Fibroblast of lung (primary cell): ENCODE data around the gene PPFIA2. TPM values are rescaled to one million over a fixed set of nuclear protein-coding genes. Genes with fewer than 3 reads are reported as not detected.

Experiments
- DNase-seq, 2 donors: peaks; one replicate each; pipeline versions ENCODE4 v3.0.0 to v3.0.0-alpha.2; 2010; ENCODE audit warnings: low read depth in 2 of 2
- H2AFZ ChIP-seq: 2 replicates; pipeline ENCODE4 v1.5.1; 2012; ENCODE audit warnings: low read length, control low read depth, inconsistent platforms
- H3K27ac ChIP-seq: 2 replicates; pipeline ENCODE4 v1.5.1; 2011; ENCODE audit warnings: low read length, control low read depth; ENCODE audit not compliant: insufficient read depth
- H3K27me3 ChIP-seq: 2 replicates; pipeline ENCODE4 v1.5.1; 2011; ENCODE audit warnings: mild to moderate bottlenecking, low read length; ENCODE audit not compliant: control insufficient read depth, insufficient read depth
- H3K36me3 ChIP-seq: 2 replicates; pipeline ENCODE4 v1.5.1; 2011; ENCODE audit warnings: low read length; ENCODE audit not compliant: control insufficient read depth, insufficient read depth
- H3K4me1 ChIP-seq: 2 replicates; pipeline ENCODE4 v1.5.1; 2011; ENCODE audit warnings: low read length; ENCODE audit not compliant: control insufficient read depth, insufficient read depth; ENCODE audit errors: extremely low read depth
- H3K4me2 ChIP-seq: 2 replicates; pipeline ENCODE4 v1.5.1; 2011; ENCODE audit warnings: low read length, control low read depth; ENCODE audit not compliant: insufficient read depth; ENCODE audit errors: extremely low read depth
- H3K4me3 ChIP-seq, 4 experiments: fragments of 200-600 bp in 1 of 4; sonication (generic) in 1 of 4; replicated peaks in 1 of 4; 2 replicates each; pipeline ENCODE4 v1.5.1; 2011 to 2016; ENCODE audit warnings: low read length in 4 of 4, low read depth in 3 of 4, mild to moderate bottlenecking in 3 of 4, control low read depth in 2 of 4, inconsistent platforms in 1 of 4, mixed read lengths in 1 of 4; ENCODE audit not compliant: insufficient read depth in 1 of 4; ENCODE audit errors: control extremely low read depth in 1 of 4
- H3K79me2 ChIP-seq: 2 replicates; pipeline ENCODE4 v1.5.1; 2012; ENCODE audit warnings: mild to moderate bottlenecking, low read length, inconsistent platforms; ENCODE audit not compliant: control insufficient read depth, insufficient read depth
- H3K9ac ChIP-seq: 2 replicates; pipeline ENCODE4 v1.5.1; 2011; ENCODE audit warnings: mild to moderate bottlenecking, low read length, control low read depth; ENCODE audit not compliant: insufficient read depth
- H3K9me3 ChIP-seq: 2 replicates; pipeline ENCODE4 v1.5.1; 2012; ENCODE audit warnings: low read depth, low read length; ENCODE audit not compliant: control insufficient read depth, insufficient read depth
- H4K20me1 ChIP-seq: 2 replicates; pipeline ENCODE4 v1.5.1; 2011; ENCODE audit warnings: low read length; ENCODE audit not compliant: control insufficient read depth, insufficient read depth; ENCODE audit errors: extremely low read depth
- EZH2 ChIP-seq: IDR thresholded peaks from 2 replicates; pipeline ENCODE4 v1.5.1; 2012; ENCODE audit warnings: low read length, control low read depth, mild to moderate bottlenecking; ENCODE audit errors: missing control alignments
- polyA plus RNA-seq, 2 donors: library from polyadenylated mRNA; depleted of rRNA in 1 of 2; stranded (reverse) in 1 of 2; unstranded in 1 of 2; fragments of >200 nt; gene quantifications; 2 replicates each; pipeline ENCODE4 v1.2.1, GENCODE V29; 2011 to 2012; ENCODE audit warnings: missing spikeins in 1 of 2
- total RNA-seq: library from RNA; depleted of rRNA; stranded (reverse); fragments of >200 nt; gene quantifications from 2 replicates; pipeline ENCODE4 v1.2.1, GENCODE V29; 2014
- TF ChIP-seq, protein P1 (sequence below), 2 donors: IDR thresholded peaks in 1 of 2; conservative IDR thresholded peaks in 1 of 2; 1 replicate in 1 of 2; 2 replicates in 1 of 2; pipeline ENCODE4 v1.5.1; 2011 to 2012; ENCODE audit warnings: low read length in 2 of 2, control low read depth in 1 of 2, inconsistent platforms in 1 of 2, low read depth in 1 of 2, mild to moderate bottlenecking in 1 of 2

PPFIA2 gene
- total and polyA plus RNA-seq, 2 donors (not counting 1 experiment from before 2014, with no cell fraction given): 0.54 to 2.1 TPM

DNA sequence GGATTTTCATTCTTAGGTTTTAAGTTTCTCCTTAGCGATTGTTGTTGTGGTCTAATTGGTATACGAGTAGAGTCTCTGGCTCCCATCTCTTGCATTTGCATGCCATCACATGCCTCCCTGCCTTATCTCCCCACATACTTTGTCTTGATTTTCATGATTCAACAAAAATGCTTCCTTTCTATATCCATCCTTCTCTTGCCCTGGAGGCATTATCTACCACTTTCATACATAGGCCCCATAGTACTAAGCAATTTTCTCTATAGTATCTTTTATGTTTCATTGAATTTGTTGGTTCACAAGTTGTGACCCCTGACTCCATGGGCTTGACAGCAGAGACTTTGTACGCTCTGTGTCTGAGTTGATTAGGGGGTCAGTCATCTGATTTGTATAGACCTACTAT is 455.2 kb downstream of the PPFIA2 start:
- Histone ChIP-seq H2AFZ (no peak overlapping the region), H3K4me1 (no peaks in the 10 kb centered on the region), H3K9me3 (no peaks in the 10 kb centered on the region), H4K20me1 (no peaks in the 10 kb centered on the region), H3K4me3 (no peak overlapping the region), H3K27me3 (no peaks in the 10 kb centered on the region), H3K36me3 (no peaks in the 10 kb centered on the region), H3K4me2 (no peak overlapping the region), H3K79me2 (no peaks in the 10 kb centered on the region), H3K27ac (no peak overlapping the region), H3K9ac (no peak overlapping the region)
- DNase-seq: no peak
- no peak for TF ChIP-seq EZH2
- TF ChIP-seq, protein P1, sequence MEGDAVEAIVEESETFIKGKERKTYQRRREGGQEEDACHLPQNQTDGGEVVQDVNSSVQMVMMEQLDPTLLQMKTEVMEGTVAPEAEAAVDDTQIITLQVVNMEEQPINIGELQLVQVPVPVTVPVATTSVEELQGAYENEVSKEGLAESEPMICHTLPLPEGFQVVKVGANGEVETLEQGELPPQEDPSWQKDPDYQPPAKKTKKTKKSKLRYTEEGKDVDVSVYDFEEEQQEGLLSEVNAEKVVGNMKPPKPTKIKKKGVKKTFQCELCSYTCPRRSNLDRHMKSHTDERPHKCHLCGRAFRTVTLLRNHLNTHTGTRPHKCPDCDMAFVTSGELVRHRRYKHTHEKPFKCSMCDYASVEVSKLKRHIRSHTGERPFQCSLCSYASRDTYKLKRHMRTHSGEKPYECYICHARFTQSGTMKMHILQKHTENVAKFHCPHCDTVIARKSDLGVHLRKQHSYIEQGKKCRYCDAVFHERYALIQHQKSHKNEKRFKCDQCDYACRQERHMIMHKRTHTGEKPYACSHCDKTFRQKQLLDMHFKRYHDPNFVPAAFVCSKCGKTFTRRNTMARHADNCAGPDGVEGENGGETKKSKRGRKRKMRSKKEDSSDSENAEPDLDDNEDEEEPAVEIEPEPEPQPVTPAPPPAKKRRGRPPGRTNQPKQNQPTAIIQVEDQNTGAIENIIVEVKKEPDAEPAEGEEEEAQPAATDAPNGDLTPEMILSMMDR (conservative IDR thresholded peaks at IDR 0.05 in 1 of 2, IDR thresholded peaks at IDR 0.05 in 1 of 2; ENCODE audit: low read depth in 1 of 2, low read length in 2 of 2): no peak

DNA sequence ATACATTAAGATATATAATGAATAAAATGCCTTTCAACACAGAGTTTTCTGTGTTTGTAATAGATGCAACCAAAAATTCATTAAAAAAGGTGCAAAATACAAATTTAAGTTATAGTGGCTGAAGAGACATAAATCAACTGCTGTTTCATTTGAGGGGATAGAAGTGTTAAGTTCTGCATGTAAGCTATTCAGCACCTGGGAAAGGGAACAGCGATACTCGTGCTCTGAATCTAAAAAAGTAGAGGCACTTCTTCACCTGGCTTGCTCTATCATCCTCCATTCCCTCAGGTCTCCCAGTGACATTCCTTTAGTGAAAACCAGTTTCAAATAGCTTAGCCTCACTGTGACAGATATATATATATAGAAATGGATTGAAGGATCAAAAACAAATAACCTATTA is 458.7 kb downstream of the PPFIA2 start:
- Histone ChIP-seq H3K36me3 (no peaks in the 10 kb centered on the region), H3K4me2 (no peak overlapping the region), H4K20me1 (no peaks in the 10 kb centered on the region), H3K9ac (no peak overlapping the region), H2AFZ (no peak overlapping the region), H3K4me1 (no peaks in the 10 kb centered on the region), H3K27ac (no peak overlapping the region), H3K9me3 (no peaks in the 10 kb centered on the region), H3K27me3 (no peaks in the 10 kb centered on the region), H3K4me3 (no peak overlapping the region), H3K79me2 (no peaks in the 10 kb centered on the region)
- peak in 1 of 2 donors; percentile 16 for DNase-seq
- TF ChIP-seq, protein P1 (conservative IDR thresholded peaks at IDR 0.05 in 1 of 2, IDR thresholded peaks at IDR 0.05 in 1 of 2; ENCODE audit: low read depth in 1 of 2, low read length in 2 of 2): no peak
- TF ChIP-seq EZH2: no peak

DNA sequence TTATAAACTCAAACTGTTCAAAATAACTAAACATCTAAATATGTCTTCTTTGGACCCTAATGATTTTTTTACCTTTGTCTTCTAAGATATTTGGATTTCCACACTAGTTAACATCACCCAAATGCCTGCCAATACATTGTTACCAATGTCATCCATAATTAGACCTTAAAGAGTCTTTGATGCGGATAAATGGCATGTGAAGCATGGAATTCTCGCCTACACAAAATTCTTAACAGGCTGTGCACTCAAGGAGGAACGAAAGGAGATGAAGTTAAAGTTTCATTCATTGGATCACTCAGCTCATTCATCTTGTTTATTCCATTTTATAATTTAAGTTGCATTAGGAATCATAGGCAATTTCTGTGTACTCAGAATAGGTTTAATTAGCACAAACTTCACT is 461.5 kb downstream of the PPFIA2 start:
- H3K4me2 ChIP-seq: peak overlapping the region; percentile 15
- no peak overlapping the region for H3K27ac ChIP-seq
- peak overlapping the region in 1 of 4 experiments; percentile 29 for H3K4me3 ChIP-seq

More for the DNA sequence above, 461.5 kb downstream of the PPFIA2 start:
- Histone ChIP-seq H3K36me3 (no peaks in the 10 kb centered on the region), H3K4me1 (no peaks in the 10 kb centered on the region), H3K27me3 (no peaks in the 10 kb centered on the region), H2AFZ (no peak overlapping the region), H3K79me2 (no peaks in the 10 kb centered on the region), H3K9ac (no peak overlapping the region), H3K9me3 (no peaks in the 10 kb centered on the region), H4K20me1 (no peaks in the 10 kb centered on the region)
- DNase-seq: peak in 1 of 2 donors; percentile 85
- TF ChIP-seq EZH2: no peak
- TF ChIP-seq, protein P1 (conservative IDR thresholded peaks at IDR 0.05 in 1 of 2, IDR thresholded peaks at IDR 0.05 in 1 of 2; ENCODE audit: low read depth in 1 of 2, low read length in 2 of 2): no peak
